Colonic mucosa (tissue), 4 donors: Measurements from ENCODE around the gene ALDH1A2. TPM values are rescaled to one million over a fixed set of nuclear protein-coding genes. Genes with fewer than 3 reads are reported as not detected.

ENCODE experiments used
- DNase-seq: peaks from one replicate; pipeline ENCODE4 v3.0.0-alpha.2; 2020
- H3K27ac ChIP-seq: fragments of 200-600 bp; one replicate; pipeline ENCODE4 v1.8.0; 2021
- H3K27me3 ChIP-seq: fragments of 200-600 bp; one replicate; pipeline ENCODE4 v1.8.0; 2021
- H3K36me3 ChIP-seq: fragments of 200-600 bp; one replicate; pipeline ENCODE4 v1.8.0; 2021
- H3K4me1 ChIP-seq: fragments of 200-600 bp; one replicate; pipeline ENCODE4 v1.8.0; 2021; ENCODE audit warnings: mild to moderate bottlenecking
- H3K4me3 ChIP-seq: fragments of 200-600 bp; one replicate; pipeline ENCODE4 v1.8.0; 2021
- H3K9ac ChIP-seq, 2 donors: one replicate each; pipeline ENCODE4 v1.7.0; 2013; ENCODE audit warnings: control low read depth in 2 of 2, low read depth in 2 of 2, low read length in 2 of 2
- H3K9me3 ChIP-seq: fragments of 200-600 bp; one replicate; pipeline ENCODE4 v1.8.0; 2021
- intact Hi-C: fragments of 100-400 bp; cut with DNase I; formaldehyde crosslinking; loops from one replicate; pipeline ENCODE4 v1.14.1; 2022
- total RNA-seq, 2 donors: library from RNA; stranded (reverse); fragmentation: NEBNext Ultra II Directional in 1 of 2; extraction: Animal tissue kit (Norgen Biotek cat#: 25700) in 1 of 2; gene quantifications; one replicate each; pipeline ENCODE4 v1.2.1, GENCODE V29; 2021
- TF ChIP-seq, protein P1 (sequence below): fragments of 200-600 bp; IDR thresholded peaks from one replicate; pipeline ENCODE4 v1.8.0; 2022; ENCODE audit warnings: antibody characterized with exemption, mild to moderate bottlenecking
- donor health status: healthy.
- donor health status: DM: no; HTN: no; CAD: no.
- donor health status: DM: no; HTN: no; CAD: no.

Gene ALDH1A2
- total RNA-seq, 2 donors from 2014 or later: 1.9 to 2.5 TPM

- Histone ChIP-seq H3K9ac (no peak overlapping the region), H3K27ac (no peak overlapping the region), H3K9me3 (no peaks in the 10 kb centered on the region), H3K4me1 (no peaks in the 10 kb centered on the region), H3K4me3 (no peak overlapping the region), H3K27me3 (no peaks in the 10 kb centered on the region), H3K36me3 (no peaks in the 10 kb centered on the region)
- TF ChIP-seq, protein P1, sequence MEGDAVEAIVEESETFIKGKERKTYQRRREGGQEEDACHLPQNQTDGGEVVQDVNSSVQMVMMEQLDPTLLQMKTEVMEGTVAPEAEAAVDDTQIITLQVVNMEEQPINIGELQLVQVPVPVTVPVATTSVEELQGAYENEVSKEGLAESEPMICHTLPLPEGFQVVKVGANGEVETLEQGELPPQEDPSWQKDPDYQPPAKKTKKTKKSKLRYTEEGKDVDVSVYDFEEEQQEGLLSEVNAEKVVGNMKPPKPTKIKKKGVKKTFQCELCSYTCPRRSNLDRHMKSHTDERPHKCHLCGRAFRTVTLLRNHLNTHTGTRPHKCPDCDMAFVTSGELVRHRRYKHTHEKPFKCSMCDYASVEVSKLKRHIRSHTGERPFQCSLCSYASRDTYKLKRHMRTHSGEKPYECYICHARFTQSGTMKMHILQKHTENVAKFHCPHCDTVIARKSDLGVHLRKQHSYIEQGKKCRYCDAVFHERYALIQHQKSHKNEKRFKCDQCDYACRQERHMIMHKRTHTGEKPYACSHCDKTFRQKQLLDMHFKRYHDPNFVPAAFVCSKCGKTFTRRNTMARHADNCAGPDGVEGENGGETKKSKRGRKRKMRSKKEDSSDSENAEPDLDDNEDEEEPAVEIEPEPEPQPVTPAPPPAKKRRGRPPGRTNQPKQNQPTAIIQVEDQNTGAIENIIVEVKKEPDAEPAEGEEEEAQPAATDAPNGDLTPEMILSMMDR: no peak
- DNase-seq: no peak
- intact Hi-C loops: no loop called here
Measured at GRCh38 chr15:58109419-58109818, 43.9 kb upstream of the ALDH1A2 start.

- Histone ChIP-seq H3K9me3 (no peaks in the 10 kb centered on the region), H3K27ac (no peak overlapping the region), H3K36me3 (no peaks in the 10 kb centered on the region), H3K27me3 (no peaks in the 10 kb centered on the region), H3K4me3 (no peak overlapping the region), H3K4me1 (no peaks in the 10 kb centered on the region), H3K9ac (no peak overlapping the region)
- intact Hi-C loops: no loop called here
- TF ChIP-seq, protein P1: no peak
- no peak for DNase-seq
Measured at GRCh38 chr15:58108117-58108516, 42.6 kb upstream of the ALDH1A2 start.

GRCh38 chr15:58103482-58103881, 38.0 kb upstream of the ALDH1A2 start:
- intact Hi-C loops: no loop called here
- TF ChIP-seq, protein P1: no peak
- Histone ChIP-seq H3K4me3 (no peak overlapping the region), H3K9me3 (no peaks in the 10 kb centered on the region), H3K36me3 (no peaks in the 10 kb centered on the region), H3K27me3 (no peaks in the 10 kb centered on the region), H3K27ac (no peak overlapping the region), H3K4me1 (no peaks in the 10 kb centered on the region), H3K9ac (no peak overlapping the region)
- no peak for DNase-seq

GRCh38 chr15:58096529-58097084, 31.1 kb upstream of the ALDH1A2 start:
- Histone ChIP-seq H3K9ac (no peak overlapping the region), H3K4me1 (no peaks in the 10 kb centered on the region), H3K9me3 (no peaks in the 10 kb centered on the region), H3K27me3 (no peaks in the 10 kb centered on the region), H3K27ac (no peak overlapping the region), H3K4me3 (no peak overlapping the region), H3K36me3 (no peaks in the 10 kb centered on the region)
- TF ChIP-seq, protein P1: no peak
- intact Hi-C loops: no loop called here
- no peak for DNase-seq

- TF ChIP-seq, protein P1: no peak
- no peak for DNase-seq
- Histone ChIP-seq H3K36me3 (no peaks in the 10 kb centered on the region), H3K4me3 (no peak overlapping the region), H3K9me3 (no peaks in the 10 kb centered on the region), H3K4me1 (no peaks in the 10 kb centered on the region), H3K9ac (no peak overlapping the region), H3K27ac (no peak overlapping the region), H3K27me3 (no peaks in the 10 kb centered on the region)
- intact Hi-C loops: no loop called here
Measured at GRCh38 chr15:58095415-58095814, 29.9 kb upstream of the ALDH1A2 start.
